AG09309 (cell line): ENCODE measurements around the gene CLNK.

Experiments used
- DNase-seq: peaks from one replicate; pipeline ENCODE4 v3.0.0-alpha.2; 2010; ENCODE audit warnings: low read depth
- H3K4me3 ChIP-seq: 2 replicates; pipeline ENCODE4 v1.5.1; 2011; ENCODE audit warnings: mild to moderate bottlenecking, low read depth, low read length, moderate library complexity; ENCODE audit not compliant: control insufficient read depth
- TF ChIP-seq, protein P1 (sequence below): IDR thresholded peaks from 2 replicates; pipeline ENCODE4 v1.5.1; 2011; ENCODE audit warnings: mild to moderate bottlenecking, low read depth, low read length, inconsistent platforms; ENCODE audit not compliant: insufficient read depth, control insufficient read depth; ENCODE audit errors: missing control alignments

CLNK gene

DNA sequence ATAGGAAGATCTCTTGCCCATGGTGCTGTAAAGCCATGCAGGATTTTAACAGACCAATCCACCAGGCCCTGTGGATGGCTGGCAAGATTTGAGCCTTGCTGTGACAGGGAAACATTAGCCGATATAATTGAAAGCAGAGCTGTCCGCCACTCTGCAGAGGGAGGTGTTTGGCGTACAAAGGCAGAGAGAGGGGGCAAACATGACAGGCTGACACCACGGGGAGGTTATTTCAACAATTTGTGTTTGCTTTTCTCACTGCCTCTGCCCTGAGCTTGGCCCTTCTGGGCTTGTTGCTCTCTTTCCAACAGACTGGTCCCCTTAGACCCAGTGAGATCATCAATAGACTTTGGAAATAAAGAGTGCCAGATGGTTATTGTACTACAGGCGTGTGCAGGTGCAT, 59.4 kb downstream of the CLNK start:
- TF ChIP-seq, protein P1, sequence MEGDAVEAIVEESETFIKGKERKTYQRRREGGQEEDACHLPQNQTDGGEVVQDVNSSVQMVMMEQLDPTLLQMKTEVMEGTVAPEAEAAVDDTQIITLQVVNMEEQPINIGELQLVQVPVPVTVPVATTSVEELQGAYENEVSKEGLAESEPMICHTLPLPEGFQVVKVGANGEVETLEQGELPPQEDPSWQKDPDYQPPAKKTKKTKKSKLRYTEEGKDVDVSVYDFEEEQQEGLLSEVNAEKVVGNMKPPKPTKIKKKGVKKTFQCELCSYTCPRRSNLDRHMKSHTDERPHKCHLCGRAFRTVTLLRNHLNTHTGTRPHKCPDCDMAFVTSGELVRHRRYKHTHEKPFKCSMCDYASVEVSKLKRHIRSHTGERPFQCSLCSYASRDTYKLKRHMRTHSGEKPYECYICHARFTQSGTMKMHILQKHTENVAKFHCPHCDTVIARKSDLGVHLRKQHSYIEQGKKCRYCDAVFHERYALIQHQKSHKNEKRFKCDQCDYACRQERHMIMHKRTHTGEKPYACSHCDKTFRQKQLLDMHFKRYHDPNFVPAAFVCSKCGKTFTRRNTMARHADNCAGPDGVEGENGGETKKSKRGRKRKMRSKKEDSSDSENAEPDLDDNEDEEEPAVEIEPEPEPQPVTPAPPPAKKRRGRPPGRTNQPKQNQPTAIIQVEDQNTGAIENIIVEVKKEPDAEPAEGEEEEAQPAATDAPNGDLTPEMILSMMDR = no peak
- no peak overlapping the region for H3K4me3 ChIP-seq
- DNase-seq = no peak

DNA sequence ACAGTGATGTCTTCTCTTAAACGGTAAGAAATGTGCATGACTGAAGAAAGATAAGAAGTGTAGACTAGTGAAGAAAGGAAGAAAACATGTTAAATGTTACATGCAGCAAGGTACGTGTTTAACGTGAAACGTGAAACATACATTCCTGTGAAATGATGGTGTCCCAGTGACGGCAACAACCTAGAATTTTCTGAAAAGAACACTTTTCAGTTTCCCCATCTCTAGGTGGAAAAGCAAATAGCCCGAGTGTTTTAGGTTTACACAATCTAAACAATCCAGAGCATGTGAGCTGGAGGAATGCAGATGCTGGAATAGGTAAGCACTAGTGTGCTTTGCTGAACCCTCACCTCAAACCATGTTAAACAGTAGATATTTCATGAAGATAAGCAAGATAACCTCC, 60.7 kb downstream of the CLNK start:
- H3K4me3 ChIP-seq = no peak overlapping the region
- no peak for DNase-seq
- TF ChIP-seq, protein P1 = no peak

DNA sequence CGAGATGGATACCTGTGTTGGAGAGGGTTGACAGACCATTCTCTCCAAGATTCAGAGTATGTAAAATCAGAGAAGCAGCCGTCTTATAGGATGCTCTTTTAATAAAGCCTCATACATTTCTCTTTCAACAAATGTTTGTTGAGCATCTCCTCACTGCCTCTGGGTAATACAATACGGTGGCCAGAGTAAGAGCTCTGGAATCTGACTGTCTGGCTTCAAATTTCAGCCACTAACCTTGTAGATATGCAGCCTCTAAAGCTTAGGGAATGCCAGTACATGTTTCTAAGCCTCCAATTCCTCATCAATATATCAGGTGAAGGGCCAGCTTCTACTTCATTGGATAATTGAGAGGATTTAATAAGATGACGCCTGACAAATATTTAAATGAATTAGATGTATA, 61.3 kb downstream of the CLNK start:
- TF ChIP-seq, protein P1 = no peak
- DNase-seq = no peak
- no peak overlapping the region for H3K4me3 ChIP-seq

DNA sequence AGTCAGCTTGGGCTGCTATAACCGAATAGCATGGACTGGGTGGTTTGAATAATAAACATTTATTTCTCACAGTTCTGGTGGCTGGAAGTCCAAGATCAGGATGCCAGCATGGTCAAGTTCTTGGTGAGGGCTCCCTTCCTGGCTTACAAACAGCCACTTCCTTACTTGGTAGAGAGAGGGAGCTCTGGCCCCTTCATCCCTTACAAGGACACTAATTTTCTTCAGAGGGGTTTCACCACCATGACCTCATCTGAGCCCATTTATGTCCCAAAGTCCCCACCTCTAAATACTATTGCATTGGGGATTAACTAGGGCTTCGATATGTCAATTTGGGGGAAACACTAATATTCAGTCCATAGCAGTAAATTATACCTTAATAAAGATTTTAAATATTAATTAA, 61.8 kb downstream of the CLNK start:
- TF ChIP-seq, protein P1 = no peak
- DNase-seq = no peak

DNA sequence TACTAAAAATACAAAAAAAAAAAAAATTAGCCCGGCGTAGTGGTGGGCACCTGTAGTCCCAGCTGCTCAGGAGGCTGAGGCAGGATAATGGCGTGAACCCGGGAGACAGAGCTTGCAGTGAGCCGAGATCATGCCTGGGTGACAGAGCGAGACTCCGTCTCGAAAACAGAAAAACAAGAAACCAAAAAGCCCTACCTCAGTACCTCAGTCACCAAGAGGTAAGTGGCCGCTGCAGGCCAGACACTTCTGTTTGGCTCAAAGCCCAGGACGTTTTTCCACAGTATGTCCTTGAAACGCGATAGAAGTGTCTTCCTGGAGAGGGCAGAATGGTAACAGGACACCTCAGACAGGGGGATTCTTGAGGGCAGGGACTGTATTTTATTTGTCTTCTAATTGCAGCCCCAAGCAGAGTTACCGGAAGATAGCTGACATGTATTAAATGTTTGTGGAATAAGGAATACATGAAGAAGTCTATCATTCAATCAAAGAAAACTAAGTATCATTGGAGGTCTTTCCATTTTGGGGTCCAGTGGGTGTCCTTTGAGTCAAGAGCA, 63.6 kb downstream of the CLNK start:
- no peak for DNase-seq
- TF ChIP-seq, protein P1 = no peak
- H3K4me3 ChIP-seq = no peak overlapping the region

More for the DNA sequence above, 61.8 kb downstream of the CLNK start:
- H3K4me3 ChIP-seq = no peak overlapping the region

DNA sequence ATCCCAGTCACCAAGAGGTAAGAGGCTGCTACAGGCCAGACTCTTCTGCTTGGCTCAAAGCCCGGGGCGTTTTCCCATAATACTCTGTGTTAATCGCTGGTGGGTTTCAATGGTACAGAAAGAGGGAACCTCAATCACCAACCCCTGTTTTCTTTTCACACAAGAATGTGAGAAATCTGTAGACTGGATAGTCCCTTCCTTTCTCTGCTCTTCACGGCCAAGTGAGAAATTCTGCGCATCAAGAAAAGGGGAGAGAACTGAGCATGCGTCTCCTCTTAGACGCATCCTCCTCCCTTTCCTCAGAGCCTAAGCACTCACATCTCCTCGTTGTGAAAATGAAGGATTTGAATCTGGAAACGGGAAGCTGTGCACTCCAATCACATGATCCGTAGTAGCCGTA, 64.7 kb downstream of the CLNK start:
- H3K4me3 ChIP-seq = no peak overlapping the region
- no peak for DNase-seq

More for the DNA sequence above, 64.7 kb downstream of the CLNK start:
- TF ChIP-seq, protein P1 = no peak
